GM15510 (cell line): ENCODE data around the gene DCANP1.

Experiments
- POLR2A ChIP-seq: IDR thresholded peaks from 3 replicates; pipeline ENCODE4 v1.6.1; 2011; ENCODE audit warnings: borderline replicate concordance; ENCODE audit not compliant: insufficient read length; ENCODE audit errors: extremely low read depth

Gene DCANP1

GRCh38 chr5:135486131-135487036 is 39.2 kb upstream of the DCANP1 start:
- no peak for TF ChIP-seq POLR2A

DNA sequence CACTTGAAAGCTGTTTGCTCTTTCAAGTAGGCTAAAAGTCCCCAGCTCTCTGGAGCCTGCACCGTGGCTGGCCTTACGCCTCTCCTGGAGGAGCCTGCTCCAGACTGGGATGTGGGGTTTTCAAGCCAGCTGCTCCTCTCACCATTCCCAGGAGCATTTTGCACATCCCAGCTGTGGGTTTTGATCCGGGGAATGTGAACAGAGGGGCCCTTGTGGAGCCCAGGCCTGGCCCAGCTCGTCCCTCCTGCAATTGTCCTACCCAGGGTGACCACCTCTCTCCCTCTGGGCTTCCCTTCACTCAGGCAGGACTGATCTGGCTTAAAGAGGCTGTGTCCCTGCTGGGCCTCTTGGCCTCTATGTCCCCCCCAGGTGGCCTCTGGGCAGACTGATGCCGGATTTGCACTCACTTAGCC is 37.5 kb upstream of the DCANP1 start:
- no peak for TF ChIP-seq POLR2A

DNA sequence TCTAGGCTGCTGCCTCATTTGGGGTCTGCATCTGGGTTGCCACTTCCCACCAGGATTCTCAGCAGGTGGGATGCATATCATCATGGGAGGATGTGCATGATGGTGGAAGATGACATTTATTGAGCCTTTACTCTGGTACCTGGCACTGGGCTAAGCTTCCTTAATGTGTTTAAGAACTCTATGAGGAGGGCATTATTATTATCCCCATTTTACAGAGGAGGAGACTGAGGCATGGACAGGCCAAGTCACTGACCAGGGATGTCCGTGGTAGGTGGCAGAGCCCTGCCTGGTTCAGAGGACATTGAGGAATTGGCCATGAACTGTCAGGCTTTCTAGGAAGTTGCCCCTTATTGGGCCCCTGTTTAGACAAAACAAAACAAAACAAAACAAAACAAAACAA is 36.1 kb upstream of the DCANP1 start:
- no peak for TF ChIP-seq POLR2A

DNA sequence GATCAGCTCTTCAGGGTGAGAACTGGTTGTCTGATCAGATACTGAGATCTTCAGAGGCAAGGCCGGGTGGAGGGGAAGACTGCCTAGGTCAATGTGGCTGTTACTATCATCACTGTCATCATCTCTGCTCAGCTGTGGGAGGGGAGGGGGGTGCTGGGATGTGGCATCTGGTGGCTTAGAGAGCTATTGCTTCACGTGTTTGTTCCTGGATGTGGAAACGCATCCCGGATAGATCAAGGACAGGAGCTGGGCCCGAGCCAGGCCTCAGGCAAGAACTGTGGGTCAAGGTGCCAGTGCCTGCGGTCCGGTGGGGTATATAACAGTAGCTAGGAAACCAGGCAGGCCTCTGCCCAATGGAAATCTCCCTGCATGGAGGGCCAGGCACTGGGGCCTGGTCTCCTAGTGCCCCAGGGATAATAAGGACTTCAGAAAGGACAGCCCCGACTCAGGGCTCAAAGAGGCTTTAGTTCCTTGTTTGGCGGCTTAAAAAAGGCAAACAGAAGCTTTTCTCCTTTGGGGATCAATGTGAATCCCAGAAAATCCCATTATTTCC is 35.3 kb upstream of the DCANP1 start:
- no peak for TF ChIP-seq POLR2A

- TF ChIP-seq POLR2A: no peak
These were observed 34.8 kb upstream of the DCANP1 start for GRCh38 chr5:135481909-135482311.

DNA sequence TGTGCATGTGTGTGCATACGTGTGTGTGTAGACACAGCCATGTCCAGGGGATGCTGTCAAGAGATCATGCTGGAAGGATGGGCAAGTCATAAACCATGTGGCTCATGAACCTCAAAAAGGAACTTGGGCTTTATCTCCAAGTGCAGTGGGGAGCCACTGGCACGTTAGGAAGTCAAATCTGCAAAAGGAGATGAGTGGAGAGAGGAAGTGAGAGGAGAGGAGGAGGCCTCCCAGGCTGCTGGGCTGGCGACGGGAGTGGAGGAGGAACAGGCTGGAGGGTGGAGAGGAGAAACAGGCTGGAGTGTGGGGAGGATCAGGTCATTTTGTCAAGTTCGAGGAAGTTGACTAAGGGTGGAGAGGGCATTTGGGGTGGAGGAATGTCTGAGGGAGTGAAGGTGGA is 34.2 kb upstream of the DCANP1 start:
- TF ChIP-seq POLR2A: no peak

DNA sequence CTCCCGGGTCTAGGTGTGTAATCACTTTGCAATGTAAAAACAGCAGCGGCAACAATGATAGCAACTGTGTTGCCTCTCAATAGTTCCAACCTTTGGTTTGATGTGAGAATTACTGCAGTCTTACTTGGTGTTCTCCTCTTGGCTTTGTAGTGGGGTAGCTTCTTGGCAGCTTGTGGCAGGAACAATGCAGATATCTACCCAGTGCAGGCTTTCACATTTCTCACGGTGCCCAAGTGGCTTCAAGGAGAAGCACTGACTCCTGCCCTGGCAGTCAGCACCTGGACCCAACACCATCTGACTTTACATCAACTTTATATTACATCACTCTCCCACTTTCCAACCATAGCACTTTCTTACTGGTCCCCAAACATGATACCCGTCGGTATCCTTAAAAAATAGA is 33.4 kb upstream of the DCANP1 start:
- TF ChIP-seq POLR2A: no peak

GRCh38 chr5:135478938-135479337 is 31.8 kb upstream of the DCANP1 start:
- no peak for TF ChIP-seq POLR2A

- TF ChIP-seq POLR2A: no peak
These were observed 30.5 kb upstream of the DCANP1 start for GRCh38 chr5:135477613-135478066.

DNA sequence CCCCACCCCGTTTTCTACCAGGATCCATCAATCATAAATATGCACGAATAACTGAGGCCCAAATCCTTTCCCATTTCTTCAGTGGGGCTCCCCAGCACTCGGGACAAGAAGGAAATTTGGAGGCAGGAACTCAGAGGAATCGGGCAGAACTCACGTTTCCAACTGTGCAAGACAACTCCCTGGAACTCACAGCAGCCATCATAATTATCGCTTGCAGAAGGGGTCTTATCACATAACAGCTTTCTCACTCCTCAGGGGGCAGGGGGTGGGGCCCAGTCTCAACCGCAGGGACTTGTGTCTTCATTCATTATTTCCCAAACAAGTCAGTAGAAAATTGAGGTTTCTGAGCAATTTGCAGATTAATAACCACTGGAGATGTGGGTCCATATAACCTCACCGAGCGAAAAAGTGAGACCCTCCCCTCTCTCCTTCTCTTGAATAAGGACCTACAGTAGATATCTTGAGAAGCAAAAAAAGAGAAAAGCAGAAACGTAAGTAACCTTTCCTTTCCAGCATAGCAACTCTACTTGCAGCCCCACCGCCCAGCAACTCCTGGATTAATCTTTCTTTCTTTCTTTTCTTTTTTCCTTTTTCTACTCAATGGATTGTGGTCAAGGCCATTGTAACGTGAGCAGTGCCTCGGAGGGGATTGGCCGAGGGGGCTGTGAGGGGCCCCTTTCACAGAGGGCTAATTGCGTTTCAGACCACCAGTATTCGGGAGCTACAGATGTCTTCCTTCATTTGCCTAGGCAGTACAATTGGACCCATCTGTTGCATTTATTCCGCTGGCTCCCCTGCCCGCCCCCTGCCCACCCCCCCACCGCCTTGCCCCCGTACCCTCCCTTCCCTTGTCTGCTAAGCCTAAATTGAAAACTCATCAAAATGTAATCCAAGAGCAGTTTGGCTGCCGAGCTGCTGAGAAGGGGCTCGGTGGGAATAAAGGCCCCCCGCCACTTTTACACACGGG is 29.8 kb upstream of the DCANP1 start:
- TF ChIP-seq POLR2A: no peak

- TF ChIP-seq POLR2A: no peak
These were observed 27.0 kb upstream of the DCANP1 start for GRCh38 chr5:135473956-135474670.

DNA sequence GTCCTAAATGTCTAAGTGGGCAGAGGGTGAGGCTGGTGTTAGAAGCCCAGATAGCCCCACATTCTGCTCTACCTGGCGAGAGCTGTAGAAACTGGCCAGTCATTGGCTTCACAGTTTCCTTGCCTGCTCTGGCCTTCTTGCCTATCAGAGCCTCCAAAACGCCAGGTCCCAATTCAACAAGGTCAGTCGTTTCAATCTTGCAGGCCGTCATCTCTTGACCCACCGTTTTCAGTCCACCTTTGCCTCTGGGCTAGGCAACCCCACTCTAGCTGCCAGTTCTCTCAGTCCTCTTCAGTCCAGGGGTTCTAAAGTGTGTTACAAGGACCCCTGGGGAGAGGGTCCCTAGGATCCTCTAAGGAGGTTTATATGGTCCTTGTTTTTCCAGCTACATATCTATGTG is 25.0 kb upstream of the DCANP1 start:
- TF ChIP-seq POLR2A: no peak

DNA sequence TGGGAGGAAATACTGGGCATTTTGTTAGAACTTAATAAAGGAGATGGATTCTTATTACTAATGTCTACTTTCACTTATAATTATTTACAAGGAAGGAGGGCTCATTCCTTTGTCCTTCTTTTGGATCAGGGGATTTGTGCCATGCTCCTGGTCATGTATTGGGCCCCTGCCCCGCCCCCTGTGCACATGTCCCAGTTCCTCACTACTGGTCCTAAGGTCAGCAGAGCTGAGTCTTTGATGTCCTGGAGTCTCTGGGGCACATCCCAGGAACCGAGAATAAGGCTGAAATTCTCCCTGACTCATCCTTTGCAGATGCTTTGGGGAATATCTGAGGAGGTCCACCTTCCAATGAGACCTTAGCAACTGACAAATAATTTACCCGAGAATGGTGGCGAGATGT is 24.6 kb upstream of the DCANP1 start:
- TF ChIP-seq POLR2A: no peak

- no peak for TF ChIP-seq POLR2A
These were observed 22.8 kb upstream of the DCANP1 start for GRCh38 chr5:135469911-135470310.
